ENCODE results near the gene STARD13. TPM values are rescaled to one million over a fixed set of nuclear protein-coding genes. Genes with fewer than 3 reads are reported as not detected.
A peak's percentile ranks its signal among the peaks of the same experiment; 100 is the strongest.

Gene STARD13
- total RNA-seq, 4 donors from 2014 or later, result 36.8 to 65.6 (median 46.0) TPM

GRCh38 chr13:33119856-33120543 is 165.6 kb downstream of the STARD13 start:
- intact Hi-C loops (cut with DNase I; ENCODE audit: low total_unique reads), result no loop called here
- no peak for TF ChIP-seq POLR2A (IDR thresholded peaks at IDR 0.05)
- TF ChIP-seq, protein P1, sequence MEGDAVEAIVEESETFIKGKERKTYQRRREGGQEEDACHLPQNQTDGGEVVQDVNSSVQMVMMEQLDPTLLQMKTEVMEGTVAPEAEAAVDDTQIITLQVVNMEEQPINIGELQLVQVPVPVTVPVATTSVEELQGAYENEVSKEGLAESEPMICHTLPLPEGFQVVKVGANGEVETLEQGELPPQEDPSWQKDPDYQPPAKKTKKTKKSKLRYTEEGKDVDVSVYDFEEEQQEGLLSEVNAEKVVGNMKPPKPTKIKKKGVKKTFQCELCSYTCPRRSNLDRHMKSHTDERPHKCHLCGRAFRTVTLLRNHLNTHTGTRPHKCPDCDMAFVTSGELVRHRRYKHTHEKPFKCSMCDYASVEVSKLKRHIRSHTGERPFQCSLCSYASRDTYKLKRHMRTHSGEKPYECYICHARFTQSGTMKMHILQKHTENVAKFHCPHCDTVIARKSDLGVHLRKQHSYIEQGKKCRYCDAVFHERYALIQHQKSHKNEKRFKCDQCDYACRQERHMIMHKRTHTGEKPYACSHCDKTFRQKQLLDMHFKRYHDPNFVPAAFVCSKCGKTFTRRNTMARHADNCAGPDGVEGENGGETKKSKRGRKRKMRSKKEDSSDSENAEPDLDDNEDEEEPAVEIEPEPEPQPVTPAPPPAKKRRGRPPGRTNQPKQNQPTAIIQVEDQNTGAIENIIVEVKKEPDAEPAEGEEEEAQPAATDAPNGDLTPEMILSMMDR (IDR thresholded peaks at IDR 0.05), result no peak
- Histone ChIP-seq H3K27me3 (no peaks in the 10 kb centered on the region), H3K9me3 (no peaks in the 10 kb centered on the region), H3K36me3 (no peaks in the 10 kb centered on the region), H3K4me3 (no peak overlapping the region), H3K4me1 (peaks cover 0 to 3% of the 10 kb centered on the region in 2 donors), H3K27ac (peak overlapping the region in 1 of 2 donors; percentile 28)
- DNase-seq, result no peak

GRCh38 chr13:33119022-33119781 is 166.4 kb downstream of the STARD13 start:
- no peak for DNase-seq
- Histone ChIP-seq H3K4me3 (no peak overlapping the region), H3K27me3 (no peaks in the 10 kb centered on the region), H3K27ac (peak overlapping the region in 1 of 2 donors; percentile 28), H3K4me1 (peaks cover 0 to 3% of the 10 kb centered on the region in 2 donors), H3K36me3 (no peaks in the 10 kb centered on the region), H3K9me3 (no peaks in the 10 kb centered on the region)
- TF ChIP-seq, protein P1 (IDR thresholded peaks at IDR 0.05), result no peak
- no peak for TF ChIP-seq POLR2A (IDR thresholded peaks at IDR 0.05)
- intact Hi-C loops (cut with DNase I; ENCODE audit: low total_unique reads), result no loop called here

- H3K4me3 ChIP-seq, result no peak overlapping the region
- TF ChIP-seq POLR2A (IDR thresholded peaks at IDR 0.05), result no peak
- TF ChIP-seq, protein P1 (IDR thresholded peaks at IDR 0.05), result no peak
- DNase-seq, result no peak
- intact Hi-C loops (cut with DNase I; ENCODE audit: low total_unique reads), result no loop called here
- no peak overlapping the region for H3K27ac ChIP-seq
- H3K4me1 ChIP-seq, result peaks cover 0 to 5% of the 10 kb centered on the region in 2 donors
- no peaks in the 10 kb centered on the region for H3K9me3 ChIP-seq
- H3K27me3 ChIP-seq, result no peaks in the 10 kb centered on the region
- no peaks in the 10 kb centered on the region for H3K36me3 ChIP-seq
Observed at GRCh38 chr13:33116321-33117010, 169.1 kb downstream of the STARD13 start.

- Histone ChIP-seq H3K4me1 (peaks cover 0 to 5% of the 10 kb centered on the region in 2 donors), H3K36me3 (no peaks in the 10 kb centered on the region), H3K27ac (no peak overlapping the region), H3K9me3 (no peaks in the 10 kb centered on the region), H3K27me3 (no peaks in the 10 kb centered on the region), H3K4me3 (no peak overlapping the region)
- intact Hi-C loops (cut with DNase I; ENCODE audit: low total_unique reads), result no loop called here
- DNase-seq, result no peak
- no peak for TF ChIP-seq POLR2A (IDR thresholded peaks at IDR 0.05)
- TF ChIP-seq, protein P1 (IDR thresholded peaks at IDR 0.05), result no peak
Observed at GRCh38 chr13:33115274-33115673, 170.3 kb downstream of the STARD13 start.
